MM.1S (cell line): Measurements from ENCODE around the gene CCDC91.

Experiments used
- CTCF ChIP-seq: fragments of 300-600 bp; sonication (generic); IDR thresholded peaks from 2 replicates; pipeline ENCODE4 v1.5.1; 2016; ENCODE audit warnings: antibody characterized with exemption, low read length, mixed read lengths
- EZH2 ChIP-seq: fragments of 300-600 bp; sonication (generic); optimal IDR thresholded peaks from 2 replicates; pipeline ENCODE3; 2017; ENCODE audit warnings: low read depth, mild to moderate bottlenecking, antibody characterized with exemption, low read length, mixed read lengths
- EZH2phosphoT487 ChIP-seq: fragments of 300-600 bp; sonication (generic); IDR thresholded peaks from 2 replicates; pipeline ENCODE4 v1.6.1; 2018; ENCODE audit warnings: antibody characterized with exemption, low read length

DNA sequence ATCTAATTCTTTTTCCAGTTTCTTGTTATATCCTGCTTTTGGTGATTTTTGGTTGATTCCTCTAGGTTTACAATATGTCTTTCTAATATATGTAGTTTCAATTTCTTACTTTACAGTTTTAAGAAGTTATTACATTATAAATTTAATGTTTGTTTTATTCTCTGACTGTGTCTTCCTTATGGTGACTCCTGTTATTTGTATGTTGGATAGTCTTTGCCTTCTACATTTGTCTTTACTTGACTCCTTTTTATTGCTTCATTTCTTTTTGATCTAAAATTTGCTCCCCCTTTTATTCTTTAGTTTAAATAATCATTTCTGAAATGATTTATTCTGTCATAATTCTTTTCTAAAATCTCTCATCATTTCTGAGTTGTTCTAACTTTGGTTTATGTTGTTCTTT, 125.8 kb downstream of the CCDC91 start:
- no peak for TF ChIP-seq CTCF
- no peak for TF ChIP-seq EZH2phosphoT487
- TF ChIP-seq EZH2: no peak
